Lower leg skin (tissue), 3 donors: ENCODE data around the gene PLN.

Experiments used
- CTCF ChIP-seq, 3 donors: fragments of 450-650 bp; IDR thresholded peaks; one replicate each; pipeline ENCODE4 v1.5.1; 2016; ENCODE audit warnings: antibody characterized with exemption in 3 of 3, mild to moderate bottlenecking in 3 of 3, moderate library complexity in 2 of 3
- POLR2A ChIP-seq, 2 donors: fragments of 450-650 bp; IDR thresholded peaks; one replicate each; pipeline ENCODE4 v1.6.1; 2016 to 2017; ENCODE audit warnings: antibody characterized with exemption in 2 of 2, mild to moderate bottlenecking in 1 of 2, moderate library complexity in 1 of 2

- TF ChIP-seq POLR2A (IDR thresholded peaks at IDR 0.05) (no peak), CTCF (IDR thresholded peaks at IDR 0.05) (no peak)
These were observed 40.5 kb downstream of the PLN start for GRCh38 chr6:118588626-118589025.
